ENCODE measurements around the gene MYDGF.

The MYDGF gene

DNA sequence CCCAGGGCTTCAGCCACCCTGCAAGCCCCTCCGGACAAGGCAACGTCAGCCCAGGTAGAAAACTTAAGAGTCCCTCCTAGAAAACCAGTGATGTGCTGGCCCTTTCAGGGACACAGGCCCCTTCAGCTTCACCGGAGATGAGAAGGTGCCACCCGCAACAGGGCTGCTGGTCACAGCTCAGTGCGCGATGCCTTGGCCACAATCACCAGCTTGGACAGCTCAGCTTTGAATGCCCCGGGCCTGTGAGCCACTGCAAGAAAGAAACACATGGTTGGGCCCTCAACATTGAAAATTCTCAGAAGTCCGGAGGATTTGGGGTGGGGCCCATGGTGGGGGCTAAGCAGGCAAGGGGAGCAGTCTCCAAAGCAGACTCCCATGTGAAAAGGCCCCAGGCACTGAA lies 12.3 kb downstream of the MYDGF start:
- Mint-ChIP-seq H3K4me1 (peaks cover 5% of the 10 kb centered on the region), H3K9me3 (no peaks in the 10 kb centered on the region), H3K4me3 (no peak overlapping the region), H3K27ac (ENCODE audit: low read depth) (peak overlapping the region; percentile 81), H3K27me3 (no peaks in the 10 kb centered on the region), H3K36me3 (ENCODE audit: insufficient read depth) (peaks cover 34% of the 10 kb centered on the region)
- DNase-seq (ENCODE audit: low spot score in 2 of 2) (no peak), ATAC-seq (replicated peaks; ENCODE audit: extremely low read depth, poor library complexity, severe bottlenecking) (no peak)

DNA sequence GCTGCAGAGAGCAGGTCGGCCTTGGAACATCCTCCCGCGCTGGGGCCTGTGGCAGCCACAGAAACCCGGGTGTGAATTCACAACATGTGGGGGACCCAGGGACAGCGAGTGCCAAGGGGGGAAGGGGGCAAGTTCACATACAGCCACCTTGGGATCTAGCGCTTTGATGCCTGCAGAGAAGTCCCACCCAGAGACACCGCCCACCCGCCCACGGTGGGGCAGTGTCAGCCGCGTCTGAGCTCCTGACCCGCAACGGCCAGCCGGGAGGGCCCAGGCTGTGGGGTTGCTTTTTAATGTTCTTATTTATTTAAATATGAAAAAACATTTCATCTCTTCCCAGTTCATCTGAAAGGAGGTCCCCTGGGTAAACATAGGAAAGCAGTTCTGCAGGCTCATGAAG lies 12.9 kb downstream of the MYDGF start:
- Mint-ChIP-seq H3K27ac (ENCODE audit: low read depth) (no peak overlapping the region), H3K27me3 (no peaks in the 10 kb centered on the region), H3K4me3 (no peak overlapping the region), H3K9me3 (no peaks in the 10 kb centered on the region), H3K36me3 (ENCODE audit: insufficient read depth) (peaks cover 34% of the 10 kb centered on the region), H3K4me1 (peaks cover 5% of the 10 kb centered on the region)
- ATAC-seq (replicated peaks; ENCODE audit: extremely low read depth, poor library complexity, severe bottlenecking) (no peak), DNase-seq (ENCODE audit: low spot score in 2 of 2) (no peak)

DNA sequence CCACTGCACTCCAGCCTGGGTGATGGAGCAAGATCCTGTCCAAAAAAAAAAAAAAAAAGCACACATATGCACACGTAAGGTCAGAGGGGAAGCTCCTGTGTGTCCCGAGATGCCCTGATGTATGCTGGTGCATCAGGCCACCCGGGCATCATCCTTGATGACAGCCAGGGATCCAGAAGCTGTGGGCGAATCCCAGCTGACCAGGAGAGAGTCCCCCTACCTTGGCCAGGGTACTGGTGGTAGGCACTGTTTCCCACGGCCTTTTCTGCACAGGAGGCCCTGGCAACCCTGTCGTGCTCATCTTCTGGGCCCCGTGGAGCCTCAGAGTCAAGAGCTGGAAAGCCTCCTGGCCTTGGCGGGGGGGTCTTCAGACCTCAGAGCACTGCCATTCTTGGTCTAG lies 14.0 kb downstream of the MYDGF start:
- no peaks in the 10 kb centered on the region for H3K9me3 Mint-ChIP-seq
- no peak for ATAC-seq (replicated peaks; ENCODE audit: extremely low read depth, poor library complexity, severe bottlenecking)
- peaks cover 1% of the 10 kb centered on the region for H3K4me1 Mint-ChIP-seq
- H3K27me3 Mint-ChIP-seq, result no peaks in the 10 kb centered on the region
- H3K36me3 Mint-ChIP-seq (ENCODE audit: insufficient read depth), result peaks cover 26% of the 10 kb centered on the region
- peak overlapping the region; percentile 32 for H3K27ac Mint-ChIP-seq (ENCODE audit: low read depth)
- no peak for DNase-seq (ENCODE audit: low spot score in 2 of 2)
- no peak overlapping the region for H3K4me3 Mint-ChIP-seq

DNA sequence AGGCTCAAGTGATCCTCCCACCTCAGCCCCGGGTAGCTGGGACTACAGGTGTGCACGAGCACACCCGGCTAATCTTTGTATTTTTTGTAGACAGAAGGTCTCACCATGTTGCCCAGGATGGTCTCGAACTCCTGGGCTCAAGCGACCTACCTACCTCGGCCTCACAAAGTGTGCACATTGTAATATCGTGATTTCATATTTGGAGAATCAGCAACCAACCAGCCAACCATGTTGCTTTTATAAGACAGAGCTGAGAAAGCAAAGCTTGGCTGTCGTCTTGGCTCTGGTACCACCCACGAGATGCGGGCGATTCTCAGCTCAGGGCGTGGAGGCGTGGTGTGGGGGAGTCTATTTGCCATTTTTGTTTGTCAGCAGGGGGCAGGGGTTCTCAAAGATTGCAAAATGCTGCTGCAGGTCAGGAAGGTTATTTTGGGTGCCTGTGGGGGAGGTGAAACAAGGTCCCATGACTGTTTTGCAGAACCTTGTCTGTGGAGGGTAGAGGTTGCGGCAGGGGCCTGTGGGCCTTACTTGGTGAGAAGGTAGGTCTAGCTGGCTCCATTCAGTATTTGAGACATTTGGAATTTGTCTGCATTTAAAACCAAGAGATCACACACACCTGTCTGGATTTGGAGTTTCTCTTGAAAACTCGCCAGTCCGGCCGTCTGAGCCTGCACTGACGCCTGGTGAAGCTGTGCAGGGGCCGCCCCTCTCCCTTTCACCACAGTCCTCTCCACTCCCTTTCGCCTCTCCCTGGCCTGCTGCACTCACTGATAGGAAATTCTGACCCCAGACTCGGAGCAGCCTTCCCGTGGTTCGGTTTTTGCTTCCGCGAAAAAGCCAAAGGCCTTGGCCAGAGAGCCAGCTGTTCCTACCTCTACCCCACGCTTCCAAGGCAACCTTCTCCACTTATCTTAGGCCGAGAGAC lies 15.4 kb downstream of the MYDGF start:
- H3K9me3 Mint-ChIP-seq, result no peaks in the 10 kb centered on the region
- H3K27me3 Mint-ChIP-seq, result no peaks in the 10 kb centered on the region
- peaks cover 25% of the 10 kb centered on the region for H3K36me3 Mint-ChIP-seq (ENCODE audit: insufficient read depth)
- no peaks in the 10 kb centered on the region for H3K4me1 Mint-ChIP-seq
- no peak overlapping the region for H3K4me3 Mint-ChIP-seq
- H3K27ac Mint-ChIP-seq (ENCODE audit: low read depth), result no peak overlapping the region
- DNase-seq (ENCODE audit: low spot score in 2 of 2) (no peak), ATAC-seq (replicated peaks; ENCODE audit: extremely low read depth, poor library complexity, severe bottlenecking) (no peak)

DNA sequence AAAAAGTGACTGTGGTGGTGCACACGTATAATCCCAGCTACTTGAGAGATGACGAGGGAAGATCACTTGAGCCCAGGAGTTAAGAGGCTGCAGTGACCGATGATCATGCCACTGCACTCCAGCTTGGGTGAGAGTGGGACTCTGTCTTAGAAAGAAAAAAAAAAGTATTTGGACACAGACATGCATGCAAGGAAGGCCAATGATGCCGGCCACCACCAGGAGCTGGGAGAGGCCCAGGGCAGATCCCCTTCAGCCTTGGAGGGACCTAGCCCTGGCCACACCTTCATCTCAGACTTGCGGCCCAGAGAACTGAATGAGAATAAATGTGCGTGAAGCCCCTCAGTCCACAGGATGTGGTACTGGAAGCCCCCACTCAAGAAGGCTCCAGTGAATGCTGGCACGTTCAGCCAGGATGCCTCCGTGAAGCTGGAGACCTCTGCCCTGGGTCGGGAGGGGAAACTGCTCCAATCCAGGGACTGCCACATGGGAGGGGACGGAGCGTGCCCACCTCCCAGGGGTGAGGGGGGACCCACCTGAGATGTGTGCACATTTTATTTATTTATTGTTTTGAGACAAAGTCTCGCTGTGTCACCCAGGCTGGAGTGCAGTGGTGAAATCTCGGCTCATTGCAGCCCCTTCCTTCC lies 16.2 kb downstream of the MYDGF start:
- H3K36me3 Mint-ChIP-seq (ENCODE audit: insufficient read depth), result peaks cover 26% of the 10 kb centered on the region
- no peak for ATAC-seq (replicated peaks; ENCODE audit: extremely low read depth, poor library complexity, severe bottlenecking)
- no peaks in the 10 kb centered on the region for H3K9me3 Mint-ChIP-seq
- no peaks in the 10 kb centered on the region for H3K27me3 Mint-ChIP-seq
- no peak overlapping the region for H3K4me3 Mint-ChIP-seq
- DNase-seq (ENCODE audit: low spot score in 2 of 2), result no peak
- H3K27ac Mint-ChIP-seq (ENCODE audit: low read depth), result peak overlapping the region; percentile 32
- no peaks in the 10 kb centered on the region for H3K4me1 Mint-ChIP-seq

DNA sequence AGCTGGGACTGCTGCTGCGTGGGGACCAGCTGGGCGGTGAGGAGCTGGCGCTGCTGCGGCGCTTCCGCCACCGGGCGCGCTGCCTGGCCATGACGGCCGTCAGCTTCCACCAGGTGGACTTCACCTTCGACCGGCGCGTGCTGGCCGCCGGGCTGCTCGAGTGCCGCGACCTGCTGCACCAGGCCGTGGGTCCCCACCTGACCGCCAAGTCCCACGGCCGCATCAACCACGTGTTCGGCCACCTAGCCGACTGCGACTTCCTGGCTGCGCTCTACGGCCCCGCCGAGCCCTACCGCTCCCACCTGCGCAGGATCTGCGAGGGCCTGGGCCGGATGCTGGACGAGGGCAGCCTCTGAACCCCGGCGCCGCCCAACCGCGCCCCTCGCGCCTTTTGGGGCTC lies 18.1 kb downstream of the MYDGF start:
- H3K4me1 Mint-ChIP-seq, result no peaks in the 10 kb centered on the region
- no peak overlapping the region for H3K27ac Mint-ChIP-seq (ENCODE audit: low read depth)
- H3K27me3 Mint-ChIP-seq, result no peaks in the 10 kb centered on the region
- DNase-seq (ENCODE audit: low spot score in 2 of 2), result no peak
- no peak for ATAC-seq (replicated peaks; ENCODE audit: extremely low read depth, poor library complexity, severe bottlenecking)
- no peaks in the 10 kb centered on the region for H3K9me3 Mint-ChIP-seq
- peaks cover 27% of the 10 kb centered on the region for H3K36me3 Mint-ChIP-seq (ENCODE audit: insufficient read depth)
- H3K4me3 Mint-ChIP-seq, result no peak overlapping the region

DNA sequence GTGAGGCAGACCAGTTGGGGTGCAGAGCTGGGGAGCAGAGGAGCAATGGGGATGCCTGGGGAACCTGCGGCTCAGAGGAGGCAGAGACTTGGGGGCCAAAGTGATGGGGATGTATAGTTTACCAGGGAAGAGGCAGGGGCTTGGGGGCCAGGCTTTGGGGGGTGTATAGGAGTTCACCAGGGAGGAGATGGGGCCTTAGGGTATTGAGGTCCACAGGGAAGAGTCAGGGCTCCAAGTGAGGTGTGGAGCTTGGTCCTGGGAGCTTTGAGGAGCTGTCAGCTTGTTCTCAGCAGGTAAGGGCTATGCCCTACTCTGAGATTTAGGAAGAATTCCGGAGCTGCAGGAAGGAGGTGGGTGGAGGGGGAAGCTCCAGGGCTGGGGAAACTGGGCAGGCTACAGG lies 20.0 kb downstream of the MYDGF start:
- Mint-ChIP-seq H3K36me3 (ENCODE audit: insufficient read depth) (peaks cover 24% of the 10 kb centered on the region), H3K4me3 (no peak overlapping the region), H3K27me3 (no peaks in the 10 kb centered on the region), H3K4me1 (no peaks in the 10 kb centered on the region), H3K9me3 (no peaks in the 10 kb centered on the region), H3K27ac (ENCODE audit: low read depth) (peak overlapping the region; percentile 50)
- DNase-seq (ENCODE audit: low spot score in 2 of 2) (no peak), ATAC-seq (replicated peaks; ENCODE audit: extremely low read depth, poor library complexity, severe bottlenecking) (no peak)

DNA sequence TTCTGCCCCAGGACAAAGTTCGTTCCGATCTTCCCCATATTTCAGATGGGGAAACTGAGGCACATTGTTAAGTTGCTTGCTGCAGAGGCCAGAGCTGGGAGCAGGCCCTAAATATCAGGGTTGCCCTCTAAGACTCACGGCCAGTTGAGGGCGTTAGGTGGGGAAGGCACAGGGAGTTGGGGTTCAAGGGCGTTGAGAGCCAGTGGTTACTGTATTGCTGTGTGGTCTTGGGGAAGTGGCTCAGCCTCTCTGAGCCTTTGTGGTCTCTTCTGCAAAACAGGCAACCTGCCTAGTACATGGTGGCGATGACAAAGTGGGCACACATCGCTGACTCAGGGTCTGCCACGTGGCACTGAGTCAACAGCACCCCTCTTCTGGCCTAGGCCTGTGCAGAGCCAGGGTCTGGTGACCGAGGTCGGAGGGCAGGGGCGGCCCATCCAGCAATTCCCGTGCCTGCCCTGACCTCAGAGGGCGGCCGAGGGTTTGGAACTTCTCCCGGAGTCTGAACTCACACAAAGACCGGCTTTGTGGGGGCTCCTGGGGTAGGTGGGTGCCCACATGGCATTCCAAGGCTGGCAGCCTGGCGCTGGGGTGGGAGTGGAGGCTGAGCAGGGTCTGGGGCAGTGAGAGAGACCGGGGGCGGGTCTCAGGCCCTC lies 20.6 kb downstream of the MYDGF start:
- ATAC-seq (replicated peaks; ENCODE audit: extremely low read depth, poor library complexity, severe bottlenecking) (no peak), DNase-seq (ENCODE audit: low spot score in 2 of 2) (no peak)
- Mint-ChIP-seq H3K4me1 (no peaks in the 10 kb centered on the region), H3K36me3 (ENCODE audit: insufficient read depth) (peaks cover 20% of the 10 kb centered on the region), H3K27ac (ENCODE audit: low read depth) (peak overlapping the region; percentile 50), H3K4me3 (no peak overlapping the region), H3K9me3 (no peaks in the 10 kb centered on the region), H3K27me3 (no peaks in the 10 kb centered on the region)

DNA sequence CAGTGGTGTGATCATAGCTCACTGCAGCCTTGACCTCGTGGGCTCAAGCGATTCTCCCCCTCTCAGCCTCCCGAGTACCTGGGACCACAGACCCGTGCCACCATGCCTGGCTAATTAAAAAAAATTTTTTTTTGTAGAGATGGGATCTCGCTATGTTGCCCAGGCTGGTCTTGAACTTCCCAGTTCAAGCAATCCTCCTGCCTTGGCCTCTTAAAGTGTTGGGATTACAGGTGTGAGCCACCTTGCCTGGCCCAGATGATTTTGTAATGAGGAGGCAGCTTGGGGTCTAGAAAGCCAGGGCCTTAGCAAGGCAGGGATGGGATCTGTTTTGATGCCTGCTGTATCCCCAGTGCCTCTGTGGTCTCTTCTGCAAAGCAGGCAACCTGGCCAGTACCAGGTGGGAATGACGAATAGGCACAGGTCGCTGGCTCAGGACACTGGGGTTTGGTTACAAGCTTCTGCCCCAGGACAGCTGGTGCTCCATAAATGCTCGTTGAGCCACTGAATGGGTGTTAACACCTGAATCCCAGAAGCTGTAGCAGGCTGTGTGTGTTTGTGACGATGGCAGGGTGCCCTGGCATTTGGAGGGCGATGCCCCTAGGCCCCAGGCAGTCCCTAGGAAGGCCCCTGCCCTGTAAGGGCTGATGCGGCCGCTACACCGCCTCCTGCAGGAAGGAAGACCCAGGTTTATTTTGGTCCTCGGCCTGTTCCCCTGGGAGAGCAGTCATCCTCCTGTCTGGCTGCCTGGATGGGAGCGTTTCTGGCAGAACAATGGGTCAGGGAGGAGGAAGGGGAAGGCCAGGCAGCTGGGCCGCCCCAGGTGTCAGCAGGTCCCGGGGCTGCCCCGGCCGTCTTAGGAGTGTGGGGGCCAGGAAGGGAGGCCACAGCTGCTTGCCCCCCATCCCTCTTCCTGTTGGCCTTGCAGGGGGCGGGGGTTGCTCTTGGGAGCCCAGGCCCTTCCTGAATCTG lies 22.2 kb downstream of the MYDGF start:
- H3K36me3 Mint-ChIP-seq (ENCODE audit: insufficient read depth), result peaks cover 20% of the 10 kb centered on the region
- H3K27ac Mint-ChIP-seq (ENCODE audit: low read depth), result no peak overlapping the region
- DNase-seq (ENCODE audit: low spot score in 2 of 2), result no peak
- ATAC-seq (replicated peaks; ENCODE audit: extremely low read depth, poor library complexity, severe bottlenecking), result no peak
- no peaks in the 10 kb centered on the region for H3K9me3 Mint-ChIP-seq
- no peaks in the 10 kb centered on the region for H3K27me3 Mint-ChIP-seq
- no peak overlapping the region for H3K4me3 Mint-ChIP-seq
- H3K4me1 Mint-ChIP-seq, result no peaks in the 10 kb centered on the region

DNA sequence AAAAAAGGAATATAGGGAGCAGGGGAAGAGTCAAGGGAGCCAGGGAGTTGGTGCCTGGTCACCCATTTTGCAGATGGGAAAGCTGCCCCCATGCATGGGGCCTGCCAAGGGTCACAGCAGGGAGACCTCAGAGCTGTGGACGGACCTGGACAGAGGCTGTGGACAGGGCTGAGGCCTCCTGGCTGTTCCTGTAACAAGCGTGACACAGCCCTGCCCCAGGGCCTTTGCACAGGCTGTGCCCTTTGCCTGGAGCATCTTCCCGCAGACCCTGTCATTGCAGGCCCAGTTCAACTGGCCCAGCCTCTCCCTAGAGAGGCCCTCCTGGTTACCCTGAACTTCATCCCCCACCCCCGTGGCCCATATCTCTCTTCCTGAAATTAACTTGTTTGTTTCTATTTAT lies 24.4 kb downstream of the MYDGF start:
- DNase-seq (ENCODE audit: low spot score in 2 of 2) (no peak), ATAC-seq (replicated peaks; ENCODE audit: extremely low read depth, poor library complexity, severe bottlenecking) (no peak)
- H3K9me3 Mint-ChIP-seq, result no peaks in the 10 kb centered on the region
- H3K4me1 Mint-ChIP-seq, result peaks cover under 1% of the 10 kb centered on the region
- H3K4me3 Mint-ChIP-seq, result no peak overlapping the region
- H3K36me3 Mint-ChIP-seq (ENCODE audit: insufficient read depth), result peaks cover 18% of the 10 kb centered on the region
- peak overlapping the region; percentile 67 for H3K27ac Mint-ChIP-seq (ENCODE audit: low read depth)
- H3K27me3 Mint-ChIP-seq, result no peaks in the 10 kb centered on the region

DNA sequence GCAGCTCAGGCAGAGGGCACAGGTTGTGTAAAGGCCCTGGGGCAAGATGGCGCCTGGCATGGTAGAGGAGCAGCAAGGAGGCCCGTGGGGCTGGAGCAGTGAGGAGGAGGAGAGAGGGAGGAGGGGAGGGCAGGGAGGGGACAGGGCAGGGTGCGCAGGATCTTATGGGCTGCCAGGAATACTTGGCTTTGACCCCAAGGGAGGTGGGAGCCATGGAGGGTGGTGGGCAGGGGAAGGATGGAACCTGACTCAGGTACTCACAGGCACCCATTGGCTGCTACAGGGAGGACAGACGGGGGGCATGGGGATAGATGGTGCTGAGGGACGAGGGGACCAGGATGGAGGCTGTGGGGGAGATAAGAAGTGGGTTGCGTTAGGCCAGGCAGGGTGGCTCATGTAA lies 27.5 kb downstream of the MYDGF start:
- Mint-ChIP-seq H3K27me3 (no peaks in the 10 kb centered on the region), H3K36me3 (ENCODE audit: insufficient read depth) (peaks cover 9% of the 10 kb centered on the region), H3K27ac (ENCODE audit: low read depth) (no peak overlapping the region), H3K4me3 (no peak overlapping the region), H3K4me1 (peaks cover 20% of the 10 kb centered on the region), H3K9me3 (no peaks in the 10 kb centered on the region)
- DNase-seq (ENCODE audit: low spot score in 2 of 2), result no peak
- ATAC-seq (replicated peaks; ENCODE audit: extremely low read depth, poor library complexity, severe bottlenecking), result no peak

DNA sequence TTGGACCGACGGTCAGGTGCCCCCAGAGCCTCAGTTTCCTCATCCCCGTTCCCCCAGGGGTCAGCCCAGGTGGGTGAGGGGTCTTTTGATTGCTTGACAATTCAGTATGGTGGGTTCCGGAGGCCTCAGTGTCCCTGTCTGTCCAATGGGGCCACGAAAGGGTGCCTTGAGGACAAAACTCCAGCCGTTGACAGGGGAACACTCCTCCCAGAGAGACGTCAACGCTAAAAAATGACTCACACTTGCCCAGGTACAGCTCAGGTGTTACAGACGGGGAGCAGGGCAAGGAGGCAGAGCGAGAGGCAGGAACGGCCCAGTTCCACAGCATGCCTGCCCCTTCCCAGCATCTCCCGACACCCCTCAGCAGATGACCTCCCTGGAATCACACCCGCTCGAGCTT lies 29.0 kb downstream of the MYDGF start:
- H3K4me3 Mint-ChIP-seq, result no peak overlapping the region
- ATAC-seq (replicated peaks; ENCODE audit: extremely low read depth, poor library complexity, severe bottlenecking) (no peak), DNase-seq (ENCODE audit: low spot score in 2 of 2) (no peak)
- peaks cover under 1% of the 10 kb centered on the region for H3K36me3 Mint-ChIP-seq (ENCODE audit: insufficient read depth)
- H3K27ac Mint-ChIP-seq (ENCODE audit: low read depth), result peak overlapping the region; percentile 68
- no peaks in the 10 kb centered on the region for H3K9me3 Mint-ChIP-seq
- peaks cover 20% of the 10 kb centered on the region for H3K4me1 Mint-ChIP-seq
- no peaks in the 10 kb centered on the region for H3K27me3 Mint-ChIP-seq
